Astrocyte of the cerebellum (primary cell): ENCODE results near the gene FAM111A.
"Not testable (repeated sequence)": the region's sequence is repeated elsewhere in the genome, so short reads cannot be mapped to it uniquely, and the experiment has no call there.

ENCODE experiments used
- DNase-seq: peaks from one replicate; pipeline ENCODE4 v3.0.0-alpha.2; 2011; ENCODE audit warnings: low read depth
- H3K4me3 ChIP-seq: 2 replicates; pipeline ENCODE4 v1.5.1; 2011; ENCODE audit warnings: mild to moderate bottlenecking, low read depth, low read length, moderate library complexity
- CTCF ChIP-seq: IDR thresholded peaks from 2 replicates; pipeline ENCODE4 v1.5.1; 2012; ENCODE audit warnings: low read length, low read depth, moderate library complexity, mild to moderate bottlenecking; ENCODE audit errors: missing control alignments
- in situ Hi-C: cut with HindIII; loops from 2 replicates; pipeline ENCODE4 v1.10.0; 2017; ENCODE audit warnings: low sequenced_read_pairs

FAM111A gene

GRCh38 chr11:59106363-59107336 lies 36.0 kb upstream of the FAM111A start, which contains the start of gene FAM111B:
TSS of gene FAM111B (plus strand) at chr11:59107237. CDS start at chr11:59109626, 2,389 bp downstream.
- peak within 1 kb of the TSS; percentile 57 for H3K4me3 ChIP-seq
- in situ Hi-C loops, result no loop called here
- peak; percentile 74 for DNase-seq
- TF ChIP-seq CTCF, result peak; percentile 17

- DNase-seq, in situ Hi-C loops: not testable (repeated sequence)
- H3K4me3 ChIP-seq, result peak overlapping the region; percentile 57
Observed at GRCh38 chr11:59107721-59108120, 34.9 kb upstream of the FAM111A start.

GRCh38 chr11:59112494-59112893 lies 30.2 kb upstream of the FAM111A start:
- no peak overlapping the region for H3K4me3 ChIP-seq
- TF ChIP-seq CTCF, result no peak
- no peak for DNase-seq
- in situ Hi-C loops, result no loop called here

- TF ChIP-seq CTCF, result no peak
- H3K4me3 ChIP-seq, result no peak overlapping the region
- DNase-seq, result no peak
- in situ Hi-C loops, result no loop called here
Observed at GRCh38 chr11:59114344-59114743, 28.3 kb upstream of the FAM111A start.

GRCh38 chr11:59115553-59115952 lies 27.1 kb upstream of the FAM111A start:
- no peak for TF ChIP-seq CTCF
- DNase-seq, result no peak
- in situ Hi-C loops, result no loop called here
- H3K4me3 ChIP-seq, result no peak overlapping the region

GRCh38 chr11:59117774-59118173 lies 24.9 kb upstream of the FAM111A start:
- no peak for DNase-seq
- in situ Hi-C loops, result no loop called here
- no peak for TF ChIP-seq CTCF
- H3K4me3 ChIP-seq, result no peak overlapping the region

GRCh38 chr11:59119826-59120225 lies 22.8 kb upstream of the FAM111A start:
- TF ChIP-seq CTCF, result no peak
- H3K4me3 ChIP-seq, result no peak overlapping the region
- DNase-seq, result no peak
- in situ Hi-C loops, result no loop called here
